Ascending aorta (tissue), 2 donors: ENCODE measurements around the gene MAP3K13. TPM values are rescaled to one million over a fixed set of nuclear protein-coding genes. Genes with fewer than 3 reads are reported as not detected.
"Not testable (repeated sequence)": the region's sequence is repeated elsewhere in the genome, so short reads cannot be mapped to it uniquely, and the experiment has no call there.

Source experiments
- DNase-seq, 2 donors: peaks; one replicate each; pipeline ENCODE4 v3.0.0-alpha.2; 2019; ENCODE audit warnings: low spot score in 2 of 2
- H3K27ac ChIP-seq, 2 donors: fragments of 200-600 bp; sonication (generic); one replicate each; pipeline ENCODE4 v1.5.1; 2016 to 2017; ENCODE audit warnings: mild to moderate bottlenecking in 1 of 2
- H3K27me3 ChIP-seq: fragments of 200-600 bp; sonication (generic); one replicate; pipeline ENCODE4 v1.5.1; 2017
- H3K36me3 ChIP-seq, 2 donors: fragments of 200-600 bp; sonication (generic); one replicate each; pipeline ENCODE4 v1.5.1; 2016
- H3K4me1 ChIP-seq, 2 donors: fragments of 200-600 bp; sonication (generic); one replicate each; pipeline ENCODE4 v1.5.1; 2016 to 2017; ENCODE audit warnings: mild to moderate bottlenecking in 1 of 2
- H3K4me3 ChIP-seq, 2 donors: fragments of 200-600 bp; sonication (generic); one replicate each; pipeline ENCODE4 v1.5.1; 2016 to 2017; ENCODE audit warnings: mild to moderate bottlenecking in 1 of 2
- H3K9me3 ChIP-seq, 2 donors: fragments of 200-600 bp; sonication (generic); one replicate each; pipeline ENCODE4 v1.5.1; 2016
- CTCF ChIP-seq, 3 experiments: fragments of 200-600 bp in 2 of 3; fragments of 450-650 bp in 1 of 3; sonication (generic) in 2 of 3; IDR thresholded peaks; one replicate each; pipeline ENCODE4 v1.5.1; 2016 to 2019; ENCODE audit warnings: antibody characterized with exemption in 3 of 3, mild to moderate bottlenecking in 1 of 3, moderate library complexity in 1 of 3
- intact Hi-C: fragments of 100-400 bp; cut with DNase I; formaldehyde crosslinking; loops from one replicate; pipeline ENCODE4 v1.15.1; 2023
- total RNA-seq: library from RNA; depleted of rRNA; stranded (reverse); fragments of >200 nt; gene quantifications from one replicate; pipeline ENCODE4 v1.1.0, GENCODE V29; 2016

MAP3K13 gene
- total RNA-seq, 1 donor from 2014 or later, result 21.9 TPM

GRCh38 chr3:185460309-185460708 is 97.4 kb downstream of the MAP3K13 start:
- DNase-seq, result no peak
- intact Hi-C loops, result no loop called here
- Histone ChIP-seq H3K4me3 (no peak overlapping the region), H3K36me3 (peaks cover 0 to 15% of the 10 kb centered on the region in 2 donors), H3K9me3 (no peaks in the 10 kb centered on the region), H3K27ac (no peak overlapping the region), H3K4me1 (no peaks in the 10 kb centered on the region), H3K27me3 (no peaks in the 10 kb centered on the region)
- no peak for TF ChIP-seq CTCF (IDR thresholded peaks at IDR 0.05)

- no peaks in the 10 kb centered on the region for H3K4me1 ChIP-seq
- TF ChIP-seq CTCF (IDR thresholded peaks at IDR 0.05), result no peak
- H3K27me3 ChIP-seq, result no peaks in the 10 kb centered on the region
- no peak overlapping the region for H3K27ac ChIP-seq
- no peak overlapping the region for H3K4me3 ChIP-seq
- no peaks in the 10 kb centered on the region for H3K9me3 ChIP-seq
- intact Hi-C loops, result no loop called here
- DNase-seq, result no peak
- peaks cover 0 to 21% of the 10 kb centered on the region in 2 donors for H3K36me3 ChIP-seq
These were observed 97.9 kb downstream of the MAP3K13 start for GRCh38 chr3:185460719-185461350.

GRCh38 chr3:185465471-185465870 is 102.5 kb downstream of the MAP3K13 start:
- no peak for TF ChIP-seq CTCF (IDR thresholded peaks at IDR 0.05)
- H3K27ac ChIP-seq, result no peak overlapping the region
- H3K27me3 ChIP-seq, result no peaks in the 10 kb centered on the region
- intact Hi-C loops, result no loop called here
- no peak for DNase-seq
- H3K4me1 ChIP-seq, result no peaks in the 10 kb centered on the region
- H3K9me3 ChIP-seq, result no peaks in the 10 kb centered on the region
- no peak overlapping the region for H3K4me3 ChIP-seq
- H3K36me3 ChIP-seq, result peaks cover 5 to 48% of the 10 kb centered on the region in 2 donors

- intact Hi-C loops, H3K9me3 ChIP-seq, H3K4me1 ChIP-seq: not testable (repeated sequence)
These were observed 103.2 kb downstream of the MAP3K13 start for GRCh38 chr3:185466123-185466522.

GRCh38 chr3:185469542-185469941 is 106.6 kb downstream of the MAP3K13 start:
- no peak for DNase-seq
- no peaks in the 10 kb centered on the region for H3K9me3 ChIP-seq
- intact Hi-C loops, result no loop called here

More at GRCh38 chr3:185466123-185466522, 103.2 kb downstream of the MAP3K13 start:
- H3K27ac ChIP-seq, DNase-seq, H3K4me3 ChIP-seq, H3K27me3 ChIP-seq: not testable (repeated sequence)
- H3K36me3 ChIP-seq, result peaks cover 5 to 48% of the 10 kb centered on the region in 2 donors

GRCh38 chr3:185470323-185470722 is 107.4 kb downstream of the MAP3K13 start:
- Histone ChIP-seq H3K27ac (no peak overlapping the region), H3K4me3 (no peak overlapping the region), H3K9me3 (no peaks in the 10 kb centered on the region), H3K27me3 (no peaks in the 10 kb centered on the region), H3K36me3 (peaks cover 20 to 57% of the 10 kb centered on the region in 2 donors), H3K4me1 (no peaks in the 10 kb centered on the region)
- intact Hi-C loops, result no loop called here
- DNase-seq, result no peak
- no peak for TF ChIP-seq CTCF (IDR thresholded peaks at IDR 0.05)

More at GRCh38 chr3:185469542-185469941, 106.6 kb downstream of the MAP3K13 start:
- Histone ChIP-seq H3K4me3 (no peak overlapping the region), H3K4me1 (no peaks in the 10 kb centered on the region), H3K27me3 (no peaks in the 10 kb centered on the region), H3K27ac (no peak overlapping the region), H3K36me3 (peaks cover 20 to 57% of the 10 kb centered on the region in 2 donors)
- TF ChIP-seq CTCF (IDR thresholded peaks at IDR 0.05), result no peak
